ENCODE data around the gene BTBD18.
"Not testable (repeated sequence)": the region's sequence is repeated elsewhere in the genome, so short reads cannot be mapped to it uniquely, and the experiment has no call there.

BTBD18 gene

GRCh38 chr11:57728829-57729228 lies 22.8 kb downstream of the BTBD18 start:
- no peak for DNase-seq

- no peak for DNase-seq
These were observed 24.4 kb downstream of the BTBD18 start for GRCh38 chr11:57727185-57727584.

GRCh38 chr11:57716726-57717125 lies 34.9 kb downstream of the BTBD18 start:
- DNase-seq = not testable (repeated sequence)

GRCh38 chr11:57713835-57714234 lies 37.8 kb downstream of the BTBD18 start:
- DNase-seq = no peak

GRCh38 chr11:57712256-57713150 lies 39.1 kb downstream of the BTBD18 start, which contains the start of gene TMX2:
Gene TMX2 (plus strand): TSS chr11:57712593. CDS start chr11:57712619, 26 bp downstream.
- peak; percentile 90 for DNase-seq

- peak; percentile 88 for DNase-seq
These were observed 40.0 kb downstream of the BTBD18 start, which contains the start of gene MED19 for GRCh38 chr11:57711414-57712255. Gene MED19 (minus strand): TSS chr11:57712215. CDS start chr11:57712179, 36 bp downstream.

GRCh38 chr11:57709802-57710367 lies 41.7 kb downstream of the BTBD18 start:
- DNase-seq = no peak

- DNase-seq = not testable (repeated sequence)
These were observed 46.2 kb downstream of the BTBD18 start for GRCh38 chr11:57705432-57705831.

- DNase-seq = no peak
These were observed 46.7 kb downstream of the BTBD18 start for GRCh38 chr11:57704932-57705331.

- no peak for DNase-seq
These were observed 48.3 kb downstream of the BTBD18 start for GRCh38 chr11:57703341-57703740.

- no peak for DNase-seq
These were observed 51.2 kb downstream of the BTBD18 start for GRCh38 chr11:57700425-57700824.

- DNase-seq = no peak
These were observed 51.8 kb downstream of the BTBD18 start for GRCh38 chr11:57699813-57700212.

- DNase-seq = no peak
These were observed 52.7 kb downstream of the BTBD18 start for GRCh38 chr11:57698843-57699365.
